ENCODE measurements around the gene TTC28. TPM values are rescaled to one million over a fixed set of nuclear protein-coding genes. Genes with fewer than 3 reads are reported as not detected.
A peak's percentile ranks its signal among the peaks of the same experiment; 100 is the strongest.
"Not testable (repeated sequence)": the region's sequence is repeated elsewhere in the genome, so short reads cannot be mapped to it uniquely, and the experiment has no call there.

TTC28 gene
- total RNA-seq, 6 experiments from 2014 or later: 10.8 to 18.9 (median 13.6) TPM

GRCh38 chr22:28373831-28374230 is 305.8 kb downstream of the TTC28 start:
- peaks cover 52% of the 10 kb centered on the region for H3K4me1 Mint-ChIP-seq (ENCODE audit: low read depth)
- H3K4me3 Mint-ChIP-seq: peak overlapping the region; percentile 49
- H3K36me3 Mint-ChIP-seq (ENCODE audit: low read depth): peaks cover 7% of the 10 kb centered on the region; the same call in 1 of the 2 replicates
- H3K27me3 Mint-ChIP-seq (ENCODE audit: insufficient read depth): no peaks in the 10 kb centered on the region
- no peak overlapping the region for H3K27ac Mint-ChIP-seq
- peaks cover 6% of the 10 kb centered on the region for H3K9me3 Mint-ChIP-seq
- TF ChIP-seq CTCF (IDR thresholded peaks at IDR 0.05): no peak
- peak; percentile 30 for DNase-seq

GRCh38 chr22:28369854-28370253 is 309.8 kb downstream of the TTC28 start:
- no peaks in the 10 kb centered on the region for H3K27me3 Mint-ChIP-seq (ENCODE audit: insufficient read depth)
- TF ChIP-seq CTCF (IDR thresholded peaks at IDR 0.05): no peak
- H3K27ac Mint-ChIP-seq: no peak overlapping the region
- H3K36me3 Mint-ChIP-seq (ENCODE audit: low read depth): peaks cover 14% of the 10 kb centered on the region; the same call in 1 of the 2 replicates
- no peak overlapping the region for H3K4me3 Mint-ChIP-seq
- no peak for DNase-seq
- peaks cover 12% of the 10 kb centered on the region for H3K9me3 Mint-ChIP-seq
- H3K4me1 Mint-ChIP-seq (ENCODE audit: low read depth): peaks cover 43% of the 10 kb centered on the region

- no peak overlapping the region for H3K4me3 Mint-ChIP-seq
- H3K27me3 Mint-ChIP-seq (ENCODE audit: insufficient read depth): no peaks in the 10 kb centered on the region
- TF ChIP-seq CTCF (IDR thresholded peaks at IDR 0.05): no peak
- H3K27ac Mint-ChIP-seq: no peak overlapping the region
- peaks cover 29% of the 10 kb centered on the region for H3K9me3 Mint-ChIP-seq
- DNase-seq: no peak
- H3K4me1 Mint-ChIP-seq (ENCODE audit: low read depth): peaks cover 20% of the 10 kb centered on the region
- peaks cover 26% of the 10 kb centered on the region for H3K36me3 Mint-ChIP-seq (ENCODE audit: low read depth)
Measured at GRCh38 chr22:28366856-28367255, 312.8 kb downstream of the TTC28 start.

- Mint-ChIP-seq H3K4me1 (ENCODE audit: low read depth) (peaks cover 20% of the 10 kb centered on the region), H3K27me3 (ENCODE audit: insufficient read depth) (no peaks in the 10 kb centered on the region), H3K9me3 (peaks cover 29% of the 10 kb centered on the region), H3K27ac (no peak overlapping the region), H3K36me3 (ENCODE audit: low read depth) (peaks cover 27% of the 10 kb centered on the region), H3K4me3 (no peak overlapping the region)
- no peak for DNase-seq
- no peak for TF ChIP-seq CTCF (IDR thresholded peaks at IDR 0.05)
Measured at GRCh38 chr22:28365371-28365770, 314.3 kb downstream of the TTC28 start.

- H3K4me3 Mint-ChIP-seq; H3K4me1 Mint-ChIP-seq (ENCODE audit: low read depth); H3K27ac Mint-ChIP-seq; DNase-seq; H3K27me3 Mint-ChIP-seq (ENCODE audit: insufficient read depth): not testable (repeated sequence)
- Mint-ChIP-seq H3K9me3 (peaks cover 25% of the 10 kb centered on the region), H3K36me3 (ENCODE audit: low read depth) (peaks cover 24% of the 10 kb centered on the region)
Measured at GRCh38 chr22:28364105-28364504, 315.5 kb downstream of the TTC28 start.

GRCh38 chr22:28360939-28361338 is 318.7 kb downstream of the TTC28 start:
- H3K36me3 Mint-ChIP-seq (ENCODE audit: low read depth): peaks cover 13% of the 10 kb centered on the region
- H3K9me3 Mint-ChIP-seq: peaks cover 17% of the 10 kb centered on the region
- no peaks in the 10 kb centered on the region for H3K4me1 Mint-ChIP-seq (ENCODE audit: low read depth)
- H3K27ac Mint-ChIP-seq: no peak overlapping the region
- H3K27me3 Mint-ChIP-seq (ENCODE audit: insufficient read depth): no peaks in the 10 kb centered on the region
- DNase-seq: no peak
- H3K4me3 Mint-ChIP-seq: no peak overlapping the region
- TF ChIP-seq CTCF (IDR thresholded peaks at IDR 0.05): no peak
